ENCODE results near the gene NEDD4L.

DNA sequence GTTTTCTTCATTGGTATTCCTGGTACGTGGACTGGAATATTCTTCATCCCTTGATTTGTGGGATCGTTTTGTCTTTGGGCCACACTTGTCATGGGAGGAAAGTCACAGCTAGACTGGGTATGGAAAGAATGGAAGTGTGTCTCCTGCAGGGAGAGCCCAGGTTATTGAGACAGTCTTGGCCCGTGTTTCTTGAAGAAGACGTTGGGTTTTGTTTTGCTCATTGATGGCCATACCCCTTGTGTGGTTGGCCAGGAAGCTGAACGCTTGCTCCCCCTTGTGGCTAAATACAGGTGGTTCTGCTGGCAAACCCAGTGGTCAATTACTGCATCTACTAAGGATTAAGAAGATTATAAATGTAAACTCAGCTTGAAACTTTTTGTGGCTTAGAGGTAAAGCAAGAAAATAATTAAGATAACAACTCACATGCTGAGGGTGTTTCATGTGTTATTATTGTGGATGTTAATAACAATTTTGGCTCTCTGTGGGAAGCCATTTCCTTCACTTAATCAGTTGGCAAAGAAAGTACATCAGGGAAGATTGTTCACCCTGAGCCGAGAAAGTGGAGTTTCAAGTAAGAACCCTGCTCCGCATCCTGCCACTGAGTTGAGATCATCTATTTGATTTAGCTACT is 91.8 kb downstream of the NEDD4L start:
- TF ChIP-seq YY1 (IDR thresholded peaks at IDR 0.05; ENCODE audit: insufficient read depth, insufficient read length) (no peak), SUZ12 (IDR thresholded peaks at IDR 0.05; ENCODE audit: extremely low read depth, insufficient read depth, insufficient read length) (no peak)

All from NT2/D1 (cell line).